22Rv1 (cell line): ENCODE results near the gene ATF7IP2.
"Not testable (repeated sequence)": the region's sequence is repeated elsewhere in the genome, so short reads cannot be mapped to it uniquely, and the experiment has no call there.

ENCODE experiments used
- H3K27ac ChIP-seq: fragments of 450-650 bp; 2 replicates; pipeline ENCODE4 v1.5.1; 2017
- ZFX ChIP-seq: fragments of 450-650 bp; IDR thresholded peaks from 2 replicates; pipeline ENCODE4 v1.6.1; 2017; ENCODE audit warnings: antibody characterized with exemption, borderline replicate concordance
- TF ChIP-seq, protein P1 (sequence below): fragments of 450-650 bp; IDR thresholded peaks from 2 replicates; pipeline ENCODE4 v1.5.1; 2017; ENCODE audit warnings: mild to moderate bottlenecking

ATF7IP2 gene

DNA sequence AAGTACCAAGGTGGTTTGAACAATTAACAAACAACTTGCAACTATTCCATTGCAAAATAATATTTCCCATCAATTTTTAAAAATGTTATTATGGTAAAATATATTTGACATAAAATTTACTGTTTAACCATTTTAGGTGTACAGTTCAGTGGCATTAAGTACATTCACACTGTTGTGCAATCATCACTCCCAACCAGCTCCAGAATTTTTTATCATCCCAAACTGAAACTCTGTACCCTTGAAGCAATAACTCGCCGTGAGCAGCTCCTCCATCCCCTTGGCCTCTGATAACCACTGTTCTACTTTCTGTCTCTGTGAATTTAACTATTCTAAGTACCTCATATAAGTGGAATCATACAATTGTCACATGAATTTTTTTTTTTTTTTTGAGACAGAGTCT is 33.6 kb upstream of the ATF7IP2 start:
- TF ChIP-seq, protein P1, sequence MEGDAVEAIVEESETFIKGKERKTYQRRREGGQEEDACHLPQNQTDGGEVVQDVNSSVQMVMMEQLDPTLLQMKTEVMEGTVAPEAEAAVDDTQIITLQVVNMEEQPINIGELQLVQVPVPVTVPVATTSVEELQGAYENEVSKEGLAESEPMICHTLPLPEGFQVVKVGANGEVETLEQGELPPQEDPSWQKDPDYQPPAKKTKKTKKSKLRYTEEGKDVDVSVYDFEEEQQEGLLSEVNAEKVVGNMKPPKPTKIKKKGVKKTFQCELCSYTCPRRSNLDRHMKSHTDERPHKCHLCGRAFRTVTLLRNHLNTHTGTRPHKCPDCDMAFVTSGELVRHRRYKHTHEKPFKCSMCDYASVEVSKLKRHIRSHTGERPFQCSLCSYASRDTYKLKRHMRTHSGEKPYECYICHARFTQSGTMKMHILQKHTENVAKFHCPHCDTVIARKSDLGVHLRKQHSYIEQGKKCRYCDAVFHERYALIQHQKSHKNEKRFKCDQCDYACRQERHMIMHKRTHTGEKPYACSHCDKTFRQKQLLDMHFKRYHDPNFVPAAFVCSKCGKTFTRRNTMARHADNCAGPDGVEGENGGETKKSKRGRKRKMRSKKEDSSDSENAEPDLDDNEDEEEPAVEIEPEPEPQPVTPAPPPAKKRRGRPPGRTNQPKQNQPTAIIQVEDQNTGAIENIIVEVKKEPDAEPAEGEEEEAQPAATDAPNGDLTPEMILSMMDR, result no peak
- no peak for TF ChIP-seq ZFX
- H3K27ac ChIP-seq, result no peak overlapping the region

DNA sequence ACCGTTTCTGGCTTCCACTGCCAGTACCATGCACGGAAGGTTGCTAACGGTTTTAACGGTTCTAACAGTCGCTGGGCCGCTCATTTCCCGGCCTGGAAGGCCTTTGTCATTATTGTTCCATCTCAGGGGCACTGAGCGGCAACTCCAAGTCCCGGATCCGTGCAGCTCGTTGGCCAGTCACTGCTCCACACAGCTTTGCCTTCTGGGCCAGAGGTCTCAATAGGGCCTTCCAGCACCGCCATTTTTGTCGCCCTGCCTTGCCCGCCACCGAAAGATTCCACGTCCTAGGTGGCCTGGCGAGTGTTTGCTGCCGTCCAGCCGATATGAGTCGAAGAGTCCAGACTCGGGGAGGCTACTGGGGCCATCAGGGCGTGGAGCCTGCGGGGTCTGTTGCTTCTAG is 30.3 kb upstream of the ATF7IP2 start:
- H3K27ac ChIP-seq, result no peak overlapping the region
- TF ChIP-seq, protein P1, result no peak
- no peak for TF ChIP-seq ZFX

DNA sequence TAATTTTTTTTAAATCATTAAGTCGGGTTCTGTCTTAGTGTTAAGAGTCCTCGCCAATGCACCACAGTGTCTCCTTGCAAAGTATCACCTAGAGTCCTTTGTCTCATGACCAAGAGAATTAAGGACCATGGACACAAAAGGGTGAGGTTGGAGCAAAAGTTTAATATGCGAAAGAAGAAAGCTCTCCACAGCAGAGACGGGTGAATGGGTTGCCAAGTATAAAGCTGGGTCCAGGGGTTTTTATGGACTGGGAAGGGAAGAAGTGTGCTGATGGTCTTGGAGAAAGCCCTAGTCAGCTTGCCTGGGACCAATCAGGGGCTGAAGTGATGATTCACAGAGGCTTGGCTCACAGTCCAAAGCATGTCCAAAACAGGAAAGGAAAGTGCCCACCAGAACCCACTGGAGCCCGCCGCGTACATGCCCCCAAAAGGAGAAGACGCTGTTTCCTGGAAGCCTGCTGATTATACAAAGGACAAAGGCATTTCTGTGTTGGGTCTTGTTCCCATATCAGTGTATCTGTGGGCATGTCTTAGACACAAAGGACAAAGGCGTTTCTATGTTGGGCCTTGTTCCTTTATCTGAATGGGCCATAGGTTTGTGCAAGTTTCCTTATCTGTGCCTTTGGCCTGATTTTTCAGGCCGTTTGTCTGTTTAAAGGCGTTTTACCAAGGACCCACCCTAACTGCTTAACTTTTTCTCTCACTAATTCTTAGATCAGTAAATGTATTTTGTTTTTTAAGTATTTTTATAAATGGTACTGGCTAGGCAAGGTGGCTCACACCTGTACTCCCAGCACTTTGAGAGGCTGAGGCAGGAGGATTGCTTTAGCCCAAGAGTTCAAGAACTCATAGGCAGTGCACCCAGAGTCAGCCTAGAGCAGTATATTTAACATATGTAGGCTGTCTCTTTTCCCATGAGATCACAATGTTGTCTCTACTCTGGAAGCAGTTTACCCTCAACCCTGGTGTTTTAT is 28.7 kb upstream of the ATF7IP2 start:
- TF ChIP-seq ZFX, result no peak
- TF ChIP-seq, protein P1, result no peak
- H3K27ac ChIP-seq, result no peak overlapping the region

DNA sequence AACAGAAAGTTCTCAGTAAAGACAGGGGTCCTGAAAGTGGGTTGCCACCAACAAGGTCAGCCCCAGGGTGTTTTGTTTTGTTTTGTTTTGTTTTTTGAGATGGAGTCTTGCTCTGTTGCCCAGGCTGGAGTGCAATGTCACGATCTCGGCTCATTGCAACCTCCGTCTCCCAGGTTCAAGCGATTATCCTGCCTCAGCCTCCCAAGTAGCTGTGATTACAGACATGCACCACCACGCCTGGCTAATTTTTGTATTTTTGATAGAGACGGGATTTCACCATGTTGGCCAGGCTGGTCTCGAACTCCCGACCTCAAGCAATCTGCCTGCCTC is 24.1 kb upstream of the ATF7IP2 start:
- H3K27ac ChIP-seq, result not testable (repeated sequence)

DNA sequence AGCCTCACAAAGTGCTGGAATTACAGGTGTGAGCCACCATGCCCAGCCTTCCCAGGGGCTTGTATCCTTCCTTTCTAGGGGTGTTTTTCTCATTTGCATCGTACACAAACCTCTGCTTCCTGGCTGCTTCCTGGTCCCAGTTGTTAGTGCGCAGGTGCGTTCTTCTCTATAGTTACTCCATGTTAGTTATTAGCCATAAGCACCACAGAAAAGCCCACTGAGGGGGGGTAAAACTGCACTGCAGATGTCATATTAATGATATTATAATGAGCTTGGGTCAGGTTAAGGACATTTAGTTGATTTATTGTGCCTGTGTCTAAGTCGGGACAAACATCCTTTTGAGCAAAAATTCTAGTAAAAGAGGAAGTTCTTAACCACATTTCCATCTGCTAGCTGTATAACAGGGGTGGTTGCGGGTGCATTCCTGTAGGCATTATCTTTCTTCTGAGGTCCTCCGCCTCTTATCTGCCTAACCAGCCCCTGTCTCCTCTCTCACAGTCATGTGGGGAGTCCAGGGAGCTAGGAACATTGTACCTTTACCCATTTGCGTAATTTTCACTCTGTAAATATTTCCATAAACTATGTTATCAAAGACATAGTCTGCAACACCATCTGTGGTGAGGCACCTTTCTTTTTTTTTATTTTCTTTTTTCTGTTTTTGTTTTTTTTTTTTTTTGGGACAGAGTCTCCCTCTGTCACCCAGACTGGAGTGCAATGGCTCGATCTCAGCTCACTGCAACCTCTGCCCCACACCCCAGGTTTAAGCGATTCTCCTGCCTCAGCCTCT is 23.6 kb upstream of the ATF7IP2 start:
- TF ChIP-seq, protein P1, result no peak
- no peak for TF ChIP-seq ZFX
- H3K27ac ChIP-seq, result no peak overlapping the region

DNA sequence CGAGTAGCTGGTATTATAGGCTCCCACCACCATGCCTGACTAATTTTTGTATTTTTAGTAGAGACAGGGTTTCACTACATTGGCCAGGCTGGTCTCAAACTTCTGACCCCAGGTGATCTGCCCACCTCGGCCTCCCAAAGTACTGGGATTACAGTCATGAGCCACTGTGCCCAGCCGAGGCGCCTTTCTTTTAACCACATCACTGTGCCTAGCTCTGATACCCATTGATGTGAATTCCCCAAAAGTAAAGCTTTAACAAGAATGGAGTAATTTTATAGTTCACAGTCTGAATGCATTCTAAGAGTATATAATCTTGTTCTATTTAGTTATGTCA is 23.0 kb upstream of the ATF7IP2 start:
- not testable (repeated sequence) for H3K27ac ChIP-seq

DNA sequence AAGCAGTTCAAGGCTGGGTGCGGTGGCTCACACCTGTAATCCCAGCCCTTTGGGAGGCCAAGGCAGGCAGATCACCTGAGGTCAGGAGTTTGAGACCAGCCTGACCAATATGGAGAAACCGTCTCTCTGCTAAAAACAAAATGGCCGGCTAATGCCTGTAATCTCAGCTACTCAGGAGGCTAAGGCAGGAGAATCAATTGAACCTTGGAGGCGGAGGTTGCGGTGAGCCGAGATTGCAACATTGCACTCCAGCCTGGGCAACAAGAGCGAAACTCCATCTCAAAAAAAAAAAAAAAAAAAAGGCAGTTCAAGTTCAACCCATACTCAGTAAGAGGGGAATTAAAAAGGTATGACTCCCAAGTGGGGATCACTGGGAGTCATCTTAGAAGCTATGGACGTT is 19.2 kb upstream of the ATF7IP2 start:
- not testable (repeated sequence) for H3K27ac ChIP-seq

DNA sequence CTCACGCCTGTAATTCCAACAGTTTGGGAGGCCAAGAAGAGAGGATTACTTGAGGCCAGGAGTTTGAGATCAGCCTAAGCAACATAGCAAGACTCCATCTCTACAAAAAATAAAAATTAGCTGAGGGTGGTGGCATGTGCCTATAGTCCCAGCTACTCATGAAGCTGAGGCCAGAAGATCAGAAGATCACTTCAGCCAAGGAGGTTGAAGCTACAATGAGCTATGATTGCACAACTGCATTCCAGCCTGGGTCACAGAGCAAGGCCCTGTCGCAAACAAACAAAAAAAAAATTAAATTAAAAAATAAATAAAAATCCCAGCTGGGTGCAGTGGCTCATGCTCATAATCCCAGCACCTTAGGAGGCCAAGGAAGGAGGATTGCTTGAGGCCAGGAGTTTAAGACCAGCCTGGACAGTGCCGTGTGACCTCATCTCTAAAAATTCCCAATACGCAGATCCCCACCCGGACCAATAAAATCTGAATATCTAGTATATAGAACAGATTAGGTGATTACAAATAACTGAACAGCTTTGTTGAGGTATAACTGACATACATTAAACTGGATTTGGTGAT is 18.2 kb upstream of the ATF7IP2 start:
- no peak overlapping the region for H3K27ac ChIP-seq
- no peak for TF ChIP-seq ZFX
- TF ChIP-seq, protein P1, result no peak
